T1000 (cell line): ENCODE measurements around the gene TMEM130.
A peak's percentile ranks its signal among the peaks of the same experiment; 100 is the strongest.

Experiments used
- DNase-seq: peaks from one replicate; lab custom pipeline; 2025; ENCODE audit warnings: mixed read lengths; lab: John Stamatoyannopoulos, UW

Gene TMEM130, protein sequence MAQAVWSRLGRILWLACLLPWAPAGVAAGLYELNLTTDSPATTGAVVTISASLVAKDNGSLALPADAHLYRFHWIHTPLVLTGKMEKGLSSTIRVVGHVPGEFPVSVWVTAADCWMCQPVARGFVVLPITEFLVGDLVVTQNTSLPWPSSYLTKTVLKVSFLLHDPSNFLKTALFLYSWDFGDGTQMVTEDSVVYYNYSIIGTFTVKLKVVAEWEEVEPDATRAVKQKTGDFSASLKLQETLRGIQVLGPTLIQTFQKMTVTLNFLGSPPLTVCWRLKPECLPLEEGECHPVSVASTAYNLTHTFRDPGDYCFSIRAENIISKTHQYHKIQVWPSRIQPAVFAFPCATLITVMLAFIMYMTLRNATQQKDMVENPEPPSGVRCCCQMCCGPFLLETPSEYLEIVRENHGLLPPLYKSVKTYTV

DNA sequence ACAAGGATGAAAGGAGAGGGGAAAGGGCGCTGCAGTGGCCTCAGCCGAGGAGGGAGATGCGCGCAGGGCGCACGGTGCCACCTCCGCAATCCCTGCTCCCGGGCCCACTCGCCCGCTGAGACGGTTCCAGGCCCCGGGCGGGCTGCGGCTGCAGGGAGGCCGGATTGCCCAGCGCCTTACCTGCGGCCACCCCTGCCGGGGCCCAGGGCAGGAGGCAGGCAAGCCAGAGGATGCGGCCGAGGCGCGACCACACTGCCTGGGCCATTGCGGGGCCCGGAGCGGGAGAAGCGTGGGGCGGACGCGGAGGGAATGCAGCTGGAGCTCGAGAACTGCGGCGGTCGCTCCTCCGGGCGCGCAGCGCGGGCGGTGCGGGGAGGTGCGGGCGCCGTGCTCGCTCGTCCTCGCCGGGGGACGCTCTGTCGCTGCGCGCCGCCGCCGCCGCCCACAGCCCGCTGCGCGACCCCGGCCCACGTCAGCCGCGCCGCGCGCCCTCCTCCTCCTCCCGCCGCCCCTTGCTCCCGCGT lies at the start of gene TMEM130:
TMEM130 (minus strand) TSS at position 418 of the 524 bp plus-strand sequence; CDS start at position 265, 153 bp downstream.
- no peak for DNase-seq

DNA sequence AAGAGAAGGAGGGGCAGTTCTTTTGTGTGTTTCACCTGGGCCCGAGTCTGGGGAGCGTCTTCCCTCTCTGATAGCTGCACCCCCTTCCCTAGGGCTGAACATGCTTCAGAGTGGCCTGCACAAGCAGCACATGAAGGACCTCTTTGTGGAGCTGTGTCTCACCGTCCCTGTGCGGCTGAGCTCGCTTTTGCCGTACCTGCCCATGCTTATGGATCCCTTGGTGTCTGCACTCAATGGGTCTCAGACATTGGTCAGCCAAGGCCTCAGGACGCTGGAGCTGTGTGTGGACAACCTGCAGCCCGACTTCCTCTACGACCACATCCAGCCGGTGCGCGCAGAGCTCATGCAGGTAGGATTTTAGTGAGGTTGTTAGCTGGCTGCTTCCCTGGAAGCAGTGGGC lies 47.5 kb upstream of the TMEM130 start:
- no peak for DNase-seq

DNA sequence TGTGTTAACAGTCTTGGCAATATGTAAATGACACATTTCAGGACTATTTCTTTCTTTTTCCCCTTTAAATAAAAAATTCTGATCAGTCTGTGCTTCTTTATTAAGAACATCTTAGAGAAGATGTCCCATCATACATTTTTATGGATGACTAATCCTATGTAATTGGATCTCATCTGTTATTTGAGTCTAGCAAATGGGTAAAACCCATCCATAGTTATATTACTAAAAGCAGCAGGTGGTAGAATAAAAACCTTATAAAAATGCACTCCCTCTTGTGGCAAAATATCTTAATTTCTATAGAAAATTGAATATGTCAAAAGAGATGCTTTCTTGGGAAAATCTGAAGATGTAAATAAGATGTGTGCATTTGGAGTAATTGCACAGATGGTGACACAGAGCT lies 43.8 kb upstream of the TMEM130 start:
- DNase-seq, result no peak

DNA sequence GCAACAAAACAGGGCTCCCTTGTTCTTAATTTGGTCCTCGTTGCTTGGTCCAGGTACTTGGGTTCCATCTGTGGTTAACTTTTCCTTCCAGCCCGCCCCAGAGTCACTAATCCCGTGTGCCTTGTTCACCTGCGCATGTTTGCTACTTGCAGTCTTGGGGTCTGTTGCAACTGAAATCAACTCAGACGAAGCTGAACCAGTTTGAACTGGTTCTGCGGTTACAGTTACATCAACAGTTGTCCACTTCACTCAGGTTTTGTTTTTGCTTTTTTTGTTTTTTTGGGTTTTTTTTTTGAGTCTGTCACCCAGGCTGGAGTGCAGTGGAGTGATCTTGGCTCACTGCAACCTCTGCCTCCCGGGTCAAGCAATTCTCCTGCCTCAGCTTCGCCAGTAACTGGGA lies 43.2 kb upstream of the TMEM130 start:
- no peak for DNase-seq

DNA sequence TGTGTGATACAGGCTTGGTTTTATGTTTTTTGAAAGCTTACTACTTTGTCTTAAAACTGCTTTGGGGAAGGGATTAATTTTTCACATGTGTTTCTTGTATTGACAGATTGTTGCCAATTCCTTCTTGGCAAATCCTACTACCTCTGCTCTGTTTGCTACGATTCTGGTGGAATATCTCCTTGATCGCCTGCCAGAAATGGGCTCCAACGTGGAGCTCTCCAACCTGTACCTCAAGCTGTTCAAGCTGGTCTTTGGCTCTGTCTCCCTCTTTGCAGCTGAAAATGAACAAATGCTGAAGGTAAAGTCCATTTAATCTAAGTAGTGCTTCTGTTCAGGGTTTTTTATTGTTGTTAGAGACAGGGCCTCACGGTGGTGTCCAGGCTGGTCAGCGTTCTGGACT lies 42.1 kb upstream of the TMEM130 start:
- no peak for DNase-seq

DNA sequence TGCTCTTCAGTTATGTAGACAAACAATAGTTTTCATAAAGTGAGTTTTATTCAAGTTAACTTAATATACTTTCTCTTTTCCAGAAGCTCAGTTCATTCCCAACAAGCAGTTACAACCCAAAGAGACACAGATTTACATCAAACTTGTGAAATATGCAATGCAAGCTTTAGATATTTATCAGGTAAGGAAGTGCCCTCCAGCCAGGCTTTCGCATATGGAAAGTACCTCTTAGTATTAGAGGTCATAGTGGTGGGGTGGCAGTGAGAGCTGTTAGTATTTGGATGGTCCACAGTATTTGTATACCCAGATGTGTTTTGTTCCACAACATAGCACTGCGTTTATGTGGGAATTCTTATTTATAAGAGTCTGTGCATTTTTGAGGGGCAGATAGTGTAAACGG lies 40.6 kb upstream of the TMEM130 start:
- no peak for DNase-seq

DNA sequence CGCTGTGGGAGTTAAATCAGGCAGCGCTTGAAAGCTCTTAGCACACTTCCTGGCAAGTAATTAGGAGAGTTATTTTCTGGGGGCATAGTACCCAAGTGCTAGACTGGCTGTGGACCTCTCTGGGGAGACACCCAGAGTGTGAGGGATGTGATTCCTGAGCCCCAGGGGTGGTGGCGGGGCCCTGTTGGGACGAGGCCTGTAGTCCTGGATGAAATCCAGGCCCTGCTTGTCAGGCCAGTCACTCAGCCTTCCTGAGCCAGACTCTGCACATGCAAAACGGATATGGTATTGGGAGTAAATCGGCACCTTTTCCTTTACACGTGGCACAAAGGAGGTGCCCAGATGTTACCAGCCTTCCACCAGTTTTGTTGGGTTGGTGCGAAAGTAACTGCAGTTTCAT lies 39.7 kb upstream of the TMEM130 start:
- no peak for DNase-seq

DNA sequence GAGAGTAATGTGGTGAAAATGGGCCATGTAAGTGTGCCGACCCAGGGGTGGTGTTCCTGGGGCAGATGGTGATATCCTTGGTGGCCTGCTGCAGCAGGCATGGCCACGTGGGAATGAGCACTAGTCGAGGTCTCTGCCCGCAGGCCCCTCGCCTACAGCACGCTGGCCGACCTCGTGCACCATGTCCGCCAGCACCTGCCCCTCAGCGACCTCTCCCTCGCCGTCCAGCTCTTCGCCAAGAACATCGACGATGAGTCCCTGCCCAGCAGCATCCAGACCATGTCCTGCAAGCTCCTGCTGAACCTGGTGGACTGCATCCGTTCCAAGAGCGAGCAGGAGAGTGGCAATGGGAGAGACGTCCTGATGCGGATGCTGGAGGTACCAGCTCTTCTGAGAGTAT lies 38.8 kb upstream of the TMEM130 start:
- no peak for DNase-seq

DNA sequence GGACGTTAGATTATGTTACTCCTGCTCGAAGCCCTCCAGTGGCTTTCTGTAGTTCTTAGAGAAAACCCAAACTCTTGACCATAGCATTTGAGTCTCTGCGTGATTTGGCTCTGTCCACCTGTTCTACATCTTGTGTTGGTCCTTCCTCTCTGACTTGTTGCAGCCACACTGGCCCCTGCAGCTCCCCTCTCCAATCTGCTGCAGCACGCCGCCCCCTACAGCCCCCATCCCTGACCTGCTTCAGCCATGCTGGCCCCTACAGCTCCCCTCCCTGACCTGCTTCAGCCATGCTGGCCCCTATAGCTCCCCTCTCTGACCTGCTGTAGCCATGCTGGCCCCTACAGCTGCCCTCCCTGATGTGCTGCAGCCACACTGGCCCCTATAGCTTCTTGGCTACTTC lies 37.8 kb upstream of the TMEM130 start:
- DNase-seq, result no peak

DNA sequence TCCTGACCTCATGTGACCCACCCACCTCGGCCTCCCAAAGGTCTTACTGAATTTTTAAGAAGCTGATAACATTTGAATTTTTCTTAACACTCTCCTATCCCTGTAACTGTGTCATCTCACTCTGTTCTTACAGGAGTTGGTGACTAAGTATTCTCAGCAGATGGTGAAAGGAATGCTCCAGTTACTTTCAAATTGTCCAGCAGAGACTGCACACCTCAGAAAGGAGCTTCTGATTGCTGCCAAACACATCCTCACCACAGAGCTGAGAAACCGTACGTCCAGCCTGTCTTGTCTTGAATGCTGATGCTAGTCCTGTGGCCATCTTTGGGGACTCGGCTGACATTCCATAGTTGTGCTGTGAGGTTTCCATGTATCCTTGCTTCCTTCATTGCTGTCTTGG lies 33.4 kb upstream of the TMEM130 start:
- DNase-seq, result no peak

DNA sequence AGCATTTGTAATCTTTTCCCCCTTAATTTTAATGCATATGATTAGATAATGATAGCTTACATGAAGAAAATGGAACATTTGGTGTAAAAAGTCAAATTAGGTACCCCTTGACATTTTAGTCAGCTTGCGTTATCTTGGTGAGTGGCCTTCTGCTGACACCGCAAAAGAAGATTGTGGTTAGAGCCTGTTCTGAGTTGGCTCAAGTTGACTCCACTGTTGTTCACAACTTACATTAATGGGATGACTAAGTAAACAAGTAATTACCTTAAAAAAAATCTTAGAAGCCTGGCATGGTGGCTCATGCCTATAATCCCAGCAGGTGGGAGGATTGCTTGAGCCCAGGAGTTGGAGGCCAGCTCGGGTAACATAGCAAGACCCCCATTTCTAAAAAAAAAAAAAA lies 32.7 kb upstream of the TMEM130 start:
- no peak for DNase-seq

DNA sequence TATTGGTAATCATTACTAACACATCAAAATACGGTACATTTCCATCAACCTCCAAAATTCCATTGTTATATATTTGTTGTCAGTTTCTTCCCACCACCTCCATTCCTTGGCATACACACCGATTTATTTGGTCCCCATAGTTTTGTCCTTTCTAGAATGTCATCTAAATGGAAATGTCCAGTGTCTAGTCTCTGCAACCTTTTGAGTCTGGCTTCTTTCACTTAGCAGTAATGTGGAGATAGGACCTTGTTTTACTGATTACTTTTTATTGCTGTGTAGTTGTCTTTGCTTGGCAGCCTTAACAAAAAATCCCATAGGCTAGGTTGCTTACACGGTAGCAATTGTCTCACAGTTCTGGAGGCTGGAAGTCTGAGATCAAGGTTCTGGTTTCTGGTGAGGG lies 31.0 kb upstream of the TMEM130 start:
- DNase-seq, result no peak

DNA sequence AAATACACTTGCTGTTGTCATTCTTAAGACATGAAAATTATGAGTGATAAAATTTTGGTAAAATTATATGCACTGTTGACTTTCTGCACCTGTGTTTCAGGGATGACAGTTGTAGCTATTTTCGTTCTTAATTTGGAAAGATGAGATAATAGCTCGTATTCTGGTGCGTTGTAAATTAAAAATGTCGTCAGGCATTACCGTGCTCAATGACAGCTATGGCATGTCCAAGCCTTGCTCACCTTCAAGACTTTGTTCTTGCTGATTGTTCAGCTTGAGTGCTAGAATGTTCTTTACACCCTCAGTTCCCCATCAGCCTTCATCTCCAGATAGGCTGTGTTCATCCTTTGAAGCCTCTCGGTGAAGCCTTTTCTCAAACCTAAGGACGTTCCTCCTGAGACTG lies 30.0 kb upstream of the TMEM130 start:
- no peak for DNase-seq

DNA sequence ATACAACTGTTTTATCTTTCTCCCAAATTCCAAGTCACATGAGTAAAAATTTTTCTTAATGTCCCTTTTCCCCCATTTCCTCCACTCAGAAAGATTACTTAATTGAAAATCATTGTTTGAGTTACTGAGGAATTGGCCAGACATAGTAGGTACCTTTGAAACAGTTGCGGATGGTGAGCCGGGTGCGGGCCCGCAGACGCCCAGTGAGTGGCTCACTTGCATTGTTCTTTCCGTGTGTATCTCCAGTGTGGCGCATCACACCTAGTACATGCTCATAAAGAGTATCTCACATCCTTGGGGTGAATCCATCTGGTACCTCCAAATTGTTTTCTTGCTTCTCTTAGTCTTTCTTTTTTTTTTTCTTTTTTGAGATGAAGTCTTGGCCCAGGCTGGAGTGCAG lies 22.8 kb upstream of the TMEM130 start:
- DNase-seq, result no peak

DNA sequence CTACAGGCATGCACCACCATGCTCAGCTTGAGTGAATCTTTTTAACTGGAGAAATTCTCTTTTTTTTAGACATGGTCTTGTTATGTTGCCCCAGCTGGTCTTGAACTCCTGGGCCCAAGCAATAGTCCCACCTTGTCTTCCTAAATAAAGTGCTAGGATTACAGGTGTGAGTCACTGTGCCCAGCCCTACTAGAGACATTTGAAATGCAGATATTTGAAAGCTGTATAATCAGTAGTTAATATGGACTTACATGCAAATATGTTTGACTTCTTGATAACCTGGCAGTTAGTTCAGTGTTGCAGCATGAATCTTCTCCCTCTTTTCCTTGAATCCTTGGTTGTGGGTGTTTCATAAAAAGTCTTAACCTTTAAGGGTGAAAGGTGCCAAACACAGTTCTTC lies 17.2 kb upstream of the TMEM130 start:
- no peak for DNase-seq

DNA sequence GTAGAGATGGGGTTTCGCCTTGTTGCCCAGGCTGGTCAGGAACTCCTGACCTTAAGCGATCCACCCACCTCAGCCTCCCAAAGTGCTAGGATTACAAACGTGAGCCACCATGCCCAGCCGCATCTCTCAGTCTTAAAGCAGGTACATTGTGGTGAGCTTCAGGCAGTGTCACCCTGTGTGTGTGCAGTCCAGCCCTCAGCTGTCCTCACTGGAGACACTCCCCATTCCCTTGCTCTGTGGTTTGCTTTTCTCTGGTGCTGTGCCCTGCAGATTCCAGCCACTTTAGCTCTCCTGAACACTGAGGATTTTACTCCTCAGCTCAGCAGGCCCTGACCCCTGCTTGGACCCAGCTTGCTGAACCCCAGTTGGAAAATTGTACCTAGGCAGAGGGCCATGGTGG lies 14.6 kb upstream of the TMEM130 start:
- no peak for DNase-seq

DNA sequence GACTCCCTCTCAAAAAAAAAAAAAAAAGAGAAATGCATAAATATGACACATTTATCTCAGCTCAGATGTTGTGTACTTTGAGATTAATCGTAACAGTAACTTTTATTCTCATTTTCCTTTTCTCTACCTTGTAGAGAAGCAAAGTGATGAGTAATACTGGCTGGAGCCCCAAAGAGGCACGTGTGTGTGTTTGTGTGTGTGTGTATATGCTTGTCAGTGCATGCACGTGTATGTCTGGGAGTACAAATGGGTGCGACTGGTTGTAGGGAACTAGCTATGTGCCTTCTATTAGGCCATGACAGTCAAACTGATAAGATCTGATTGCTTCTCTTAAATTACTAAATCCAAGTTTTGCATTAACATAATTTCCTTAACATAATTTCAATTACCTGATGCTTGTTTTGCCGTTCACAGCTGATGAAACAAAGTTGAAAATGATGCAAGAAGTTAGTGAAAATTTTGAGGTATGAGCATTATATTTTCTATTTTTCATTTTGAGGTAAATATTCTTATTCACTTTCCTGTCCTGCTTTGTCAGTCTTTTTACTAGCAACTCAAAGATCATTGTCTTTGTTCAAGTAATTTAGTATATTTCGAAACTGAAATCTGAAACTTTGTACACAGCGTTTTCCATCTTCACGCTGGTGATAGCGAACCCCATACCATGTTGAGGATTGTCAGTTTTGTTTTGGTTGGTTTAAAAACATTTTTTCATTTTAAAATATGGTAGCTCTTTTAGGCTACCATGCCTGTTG lies 11.9 kb upstream of the TMEM130 start:
- no peak for DNase-seq

DNA sequence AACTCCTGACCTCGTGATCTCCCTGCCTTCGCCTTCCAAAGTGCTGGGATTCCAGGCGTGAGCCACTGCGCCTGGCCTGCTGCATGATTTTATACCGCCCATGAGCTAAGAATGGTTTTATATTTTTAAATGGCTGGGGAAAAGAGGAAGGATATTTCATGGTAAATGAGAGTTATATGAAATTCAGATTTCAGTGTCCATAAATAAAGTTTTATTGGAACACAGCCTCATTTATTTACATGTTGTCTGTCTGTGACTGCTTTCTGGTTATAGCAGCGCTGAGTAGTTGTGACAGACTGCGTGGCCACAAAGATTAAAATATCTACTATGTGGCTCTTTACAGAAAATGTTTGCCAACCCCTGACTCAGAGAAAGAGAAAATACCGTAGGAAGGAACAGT lies 10.7 kb upstream of the TMEM130 start:
- no peak for DNase-seq

DNA sequence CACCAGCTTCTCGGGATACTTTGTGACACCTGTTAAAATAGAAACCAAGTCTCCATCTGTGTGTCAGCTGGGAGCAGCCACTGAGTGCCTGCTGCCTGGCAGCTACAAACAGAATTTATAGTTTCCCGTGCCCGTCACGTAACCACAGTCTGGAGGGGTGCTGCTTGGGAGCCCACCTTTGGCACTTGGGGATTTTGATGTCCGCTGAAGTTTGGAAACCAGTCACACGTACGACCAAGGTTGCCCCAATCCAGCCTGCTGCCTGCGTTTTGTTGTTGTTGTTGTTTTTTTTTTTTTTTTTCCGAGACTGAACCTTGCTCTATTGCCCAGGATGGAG lies 10.1 kb upstream of the TMEM130 start:
- DNase-seq, result no peak

DNA sequence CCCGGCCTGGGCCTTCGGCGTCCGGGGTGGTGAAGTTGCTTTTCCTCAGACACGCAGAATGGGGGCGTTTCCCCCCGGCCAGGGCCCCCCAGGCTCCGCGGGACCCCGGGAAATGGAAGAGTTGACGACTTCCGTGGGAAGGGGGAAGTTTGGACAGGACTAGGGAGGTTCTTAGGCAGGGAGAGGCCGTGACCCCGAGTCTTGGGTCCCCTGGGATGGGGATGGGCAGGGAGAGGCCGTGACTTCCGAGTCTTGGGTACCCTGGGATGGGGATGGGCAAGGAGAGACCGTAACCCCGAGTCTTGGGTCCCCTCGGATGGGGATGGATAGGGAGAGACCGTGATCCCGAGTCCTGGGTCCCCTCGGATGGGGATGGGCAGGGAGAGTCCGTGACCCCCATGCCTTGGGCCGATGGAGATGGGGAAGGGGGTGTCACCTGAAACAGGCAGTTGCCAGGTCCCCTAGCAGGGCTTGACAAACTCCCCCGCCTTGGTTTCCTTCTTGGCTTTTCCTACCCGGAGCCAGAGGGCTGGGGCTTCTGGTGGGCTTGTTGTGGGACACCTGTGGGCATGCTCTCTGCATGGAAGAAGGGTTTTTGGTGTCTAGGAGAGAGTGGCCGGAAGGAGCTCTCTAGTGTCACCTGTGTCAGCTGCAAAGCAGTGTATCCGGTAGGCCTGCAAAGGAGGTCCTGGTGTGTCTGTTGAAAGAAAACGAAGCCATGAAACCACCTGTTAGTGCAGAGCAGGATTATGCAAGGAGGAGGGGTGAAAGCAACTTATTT lies 9.6 kb upstream of the TMEM130 start:
- no peak for DNase-seq

DNA sequence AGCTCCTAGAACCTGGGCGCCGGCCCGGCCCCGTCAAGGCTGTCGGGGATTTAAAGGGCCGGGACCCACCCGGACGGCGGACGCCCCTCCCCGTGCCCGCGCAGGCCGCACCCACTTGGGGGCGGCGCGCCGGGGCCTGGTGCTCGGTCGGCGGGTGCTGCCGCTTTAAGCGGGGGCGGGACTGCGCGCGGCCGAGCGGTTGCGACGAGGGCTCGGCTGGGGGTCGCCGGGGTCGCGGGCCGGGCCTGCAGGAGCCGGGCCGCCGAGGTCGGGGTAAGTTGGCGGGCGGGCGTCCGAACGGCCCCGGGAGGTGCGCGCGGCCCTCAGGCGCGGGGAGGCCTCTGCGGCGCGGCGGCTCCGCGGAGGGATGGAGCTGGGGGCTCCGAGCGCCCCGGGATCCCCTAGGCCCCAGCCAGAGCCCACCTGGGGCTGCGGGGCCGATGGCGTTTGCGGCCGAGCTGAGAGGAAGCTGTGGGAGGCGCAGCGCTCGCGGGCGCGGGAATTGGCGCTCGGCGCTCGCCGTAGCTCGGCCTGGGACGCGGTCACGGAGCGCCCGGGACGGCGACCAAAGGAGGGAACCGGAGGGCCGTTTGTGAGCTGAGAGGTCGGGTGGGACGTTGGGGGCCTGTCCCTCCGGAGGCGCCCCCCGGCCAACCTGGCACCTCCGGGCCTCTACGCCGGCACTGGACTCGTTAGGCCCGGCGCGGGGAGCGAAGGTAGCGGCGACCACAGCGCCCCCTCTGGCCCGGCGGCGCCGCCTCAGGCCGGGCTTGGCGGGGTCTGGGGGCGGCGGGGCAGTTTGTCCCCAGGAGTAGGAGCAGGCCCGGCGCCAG lies 8.8 kb upstream of the TMEM130 start, which contains the start of gene TRRAP:
TRRAP (plus strand) TSS at position 168 of the 833 bp plus-strand sequence. CDS start 2,619 bp downstream, outside the sequence.
- DNase-seq, result peak; percentile 29
